ENCODE data around the gene MR1.

Gene MR1

GRCh38 chr1:181064702-181065101, 30.9 kb downstream of the MR1 start:
- no peak for DNase-seq

GRCh38 chr1:181073638-181074037, 39.9 kb downstream of the MR1 start:
- no peak for DNase-seq

- DNase-seq = no peak
Observed at GRCh38 chr1:181075766-181076350, 42.1 kb downstream of the MR1 start.

- DNase-seq = no peak
Observed at GRCh38 chr1:181076852-181077251, 43.1 kb downstream of the MR1 start.

GRCh38 chr1:181077576-181078242, 43.9 kb downstream of the MR1 start:
- no peak for DNase-seq

GRCh38 chr1:181079382-181079781, 45.6 kb downstream of the MR1 start:
- DNase-seq = no peak

GRCh38 chr1:181079920-181080319, 46.1 kb downstream of the MR1 start:
- DNase-seq = no peak

GRCh38 chr1:181080556-181080955, 46.8 kb downstream of the MR1 start:
- no peak for DNase-seq

GRCh38 chr1:181081395-181081794, 47.6 kb downstream of the MR1 start:
- no peak for DNase-seq

GRCh38 chr1:181083842-181084605, 50.2 kb downstream of the MR1 start:
- DNase-seq = peak; percentile 52

GRCh38 chr1:181084606-181084969, 50.8 kb downstream of the MR1 start:
- no peak for DNase-seq

GRCh38 chr1:181086091-181086490, 52.3 kb downstream of the MR1 start:
- no peak for DNase-seq

- no peak for DNase-seq
Observed at GRCh38 chr1:181086926-181087325, 53.1 kb downstream of the MR1 start.

- DNase-seq = no peak
Observed at GRCh38 chr1:181087400-181087901, 53.7 kb downstream of the MR1 start.

GRCh38 chr1:181088079-181089016, 54.6 kb downstream of the MR1 start, which contains the start of gene IER5:
Gene IER5 (plus strand): TSS chr1:181088700. CDS start chr1:181088903, 203 bp downstream.
- peak; percentile 96 for DNase-seq

- peak; percentile 41 for DNase-seq
Observed at GRCh38 chr1:181089017-181089675, 55.4 kb downstream of the MR1 start.

GRCh38 chr1:181089676-181090544, 56.1 kb downstream of the MR1 start:
- peak; percentile 72 for DNase-seq

GRCh38 chr1:181090641-181091126, 56.9 kb downstream of the MR1 start:
- DNase-seq = peak; percentile 37

- no peak for DNase-seq
Observed at GRCh38 chr1:181091309-181092040, 57.7 kb downstream of the MR1 start.

GRCh38 chr1:181092056-181092455, 58.3 kb downstream of the MR1 start:
- DNase-seq = no peak

Data from activated CD8-positive, alpha-beta memory T cell treated with anti-CD3 and anti-CD28 coated beads, Interleukin-2, amount 50 U/mL, for 4 hours (primary cell).